ENCODE measurements around the gene XRCC4. TPM values are rescaled to one million over a fixed set of nuclear protein-coding genes. Genes with fewer than 3 reads are reported as not detected.

XRCC4 gene
- total and polyA plus RNA-seq, 4 donors = 2.3 to 4.9 (median 3.0) TPM

DNA sequence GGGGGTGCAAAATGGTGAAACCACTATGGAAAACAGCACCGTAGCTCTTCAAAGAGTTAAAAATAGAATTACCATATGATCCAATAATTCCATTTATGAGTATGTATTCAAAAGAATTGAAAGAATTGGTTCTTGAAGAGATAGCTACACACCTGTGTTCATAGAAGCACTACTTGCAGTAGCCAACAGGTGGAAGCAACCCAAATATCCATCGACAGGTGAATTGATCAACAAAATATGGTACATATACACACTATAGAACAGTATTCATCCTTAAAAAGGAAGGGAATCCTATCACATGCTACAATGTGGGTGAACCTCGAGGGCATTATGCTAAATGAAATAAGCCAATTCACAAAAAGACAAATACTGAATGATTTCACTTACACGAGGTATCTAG, 308.5 kb downstream of the XRCC4 start:
- 84% methylated on average over 4 of the region's 4 CpGs for WGBS
- Histone ChIP-seq H3K4me1 (ENCODE audit: control insufficient read depth in 4 of 4, insufficient read depth in 4 of 4, low read length in 3 of 4) (no peaks in the 10 kb centered on the region), H3K27me3 (ENCODE audit: control insufficient read depth in 4 of 4, insufficient read depth in 4 of 4, low read length in 3 of 4) (no peaks in the 10 kb centered on the region), H3K9ac (ENCODE audit: low read depth in 1 of 2, low read length in 2 of 2) (no peak overlapping the region), H3K36me3 (ENCODE audit: control insufficient read depth in 4 of 4, insufficient read depth in 3 of 4, low read depth in 1 of 4, low read length in 3 of 4) (no peaks in the 10 kb centered on the region), H3K9me3 (ENCODE audit: control insufficient read depth in 4 of 4, low read length in 3 of 4) (peaks cover 0 to 1% (median 0%) of the 10 kb centered on the region in 4 donors), H3K4me3 (ENCODE audit: low read depth in 1 of 3, low read length in 3 of 3) (no peak overlapping the region), H3K27ac (ENCODE audit: low read depth in 1 of 2, low read length in 2 of 2) (no peak overlapping the region)
- DNase-seq (ENCODE audit: low spot score) = no peak
- no peak for TF ChIP-seq GABPA (IDR thresholded peaks at IDR 0.05 in 1 of 2, conservative IDR thresholded peaks at IDR 0.05 in 1 of 2)
- TF ChIP-seq, protein P1, sequence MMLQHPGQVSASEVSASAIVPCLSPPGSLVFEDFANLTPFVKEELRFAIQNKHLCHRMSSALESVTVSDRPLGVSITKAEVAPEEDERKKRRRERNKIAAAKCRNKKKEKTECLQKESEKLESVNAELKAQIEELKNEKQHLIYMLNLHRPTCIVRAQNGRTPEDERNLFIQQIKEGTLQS (IDR thresholded peaks at IDR 0.05) = no peak
- no peak for TF ChIP-seq TAF1 (conservative IDR thresholded peaks at IDR 0.05)
- TF ChIP-seq NR2F2 (IDR thresholded peaks at IDR 0.05) = no peak
- no peak for TF ChIP-seq HNF4G (IDR thresholded peaks at IDR 0.05)
- no peak for TF ChIP-seq FOXA1 (IDR thresholded peaks at IDR 0.05)
- TF ChIP-seq, protein P2, sequence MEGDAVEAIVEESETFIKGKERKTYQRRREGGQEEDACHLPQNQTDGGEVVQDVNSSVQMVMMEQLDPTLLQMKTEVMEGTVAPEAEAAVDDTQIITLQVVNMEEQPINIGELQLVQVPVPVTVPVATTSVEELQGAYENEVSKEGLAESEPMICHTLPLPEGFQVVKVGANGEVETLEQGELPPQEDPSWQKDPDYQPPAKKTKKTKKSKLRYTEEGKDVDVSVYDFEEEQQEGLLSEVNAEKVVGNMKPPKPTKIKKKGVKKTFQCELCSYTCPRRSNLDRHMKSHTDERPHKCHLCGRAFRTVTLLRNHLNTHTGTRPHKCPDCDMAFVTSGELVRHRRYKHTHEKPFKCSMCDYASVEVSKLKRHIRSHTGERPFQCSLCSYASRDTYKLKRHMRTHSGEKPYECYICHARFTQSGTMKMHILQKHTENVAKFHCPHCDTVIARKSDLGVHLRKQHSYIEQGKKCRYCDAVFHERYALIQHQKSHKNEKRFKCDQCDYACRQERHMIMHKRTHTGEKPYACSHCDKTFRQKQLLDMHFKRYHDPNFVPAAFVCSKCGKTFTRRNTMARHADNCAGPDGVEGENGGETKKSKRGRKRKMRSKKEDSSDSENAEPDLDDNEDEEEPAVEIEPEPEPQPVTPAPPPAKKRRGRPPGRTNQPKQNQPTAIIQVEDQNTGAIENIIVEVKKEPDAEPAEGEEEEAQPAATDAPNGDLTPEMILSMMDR (IDR thresholded peaks at IDR 0.05; ENCODE audit: low read depth, low read length, missing input control) = no peak
- no peak for TF ChIP-seq SP1 (IDR thresholded peaks at IDR 0.05)
- no peak for TF ChIP-seq YY1 (IDR thresholded peaks at IDR 0.05)
- TF ChIP-seq REST (IDR thresholded peaks at IDR 0.05) = no peak
- no peak for TF ChIP-seq ZBTB33 (IDR thresholded peaks at IDR 0.05)
- TF ChIP-seq HNF4A (conservative IDR thresholded peaks at IDR 0.05) = no peak
- TF ChIP-seq RXRA (IDR thresholded peaks at IDR 0.05) = no peak
- no peak for TF ChIP-seq JUND (IDR thresholded peaks at IDR 0.05)
- TF ChIP-seq FOXA2 (IDR thresholded peaks at IDR 0.05) = no peak
- no peak for TF ChIP-seq RAD21 (IDR thresholded peaks at IDR 0.05)
- TF ChIP-seq EGR1 (IDR thresholded peaks at IDR 0.05; ENCODE audit: low read depth in 2 of 2) = no peak
- TF ChIP-seq, protein P3, sequence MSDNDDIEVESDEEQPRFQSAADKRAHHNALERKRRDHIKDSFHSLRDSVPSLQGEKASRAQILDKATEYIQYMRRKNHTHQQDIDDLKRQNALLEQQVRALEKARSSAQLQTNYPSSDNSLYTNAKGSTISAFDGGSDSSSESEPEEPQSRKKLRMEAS (IDR thresholded peaks at IDR 0.05) = no peak
